Measurements from ENCODE around the gene CDX2.

Gene CDX2

DNA sequence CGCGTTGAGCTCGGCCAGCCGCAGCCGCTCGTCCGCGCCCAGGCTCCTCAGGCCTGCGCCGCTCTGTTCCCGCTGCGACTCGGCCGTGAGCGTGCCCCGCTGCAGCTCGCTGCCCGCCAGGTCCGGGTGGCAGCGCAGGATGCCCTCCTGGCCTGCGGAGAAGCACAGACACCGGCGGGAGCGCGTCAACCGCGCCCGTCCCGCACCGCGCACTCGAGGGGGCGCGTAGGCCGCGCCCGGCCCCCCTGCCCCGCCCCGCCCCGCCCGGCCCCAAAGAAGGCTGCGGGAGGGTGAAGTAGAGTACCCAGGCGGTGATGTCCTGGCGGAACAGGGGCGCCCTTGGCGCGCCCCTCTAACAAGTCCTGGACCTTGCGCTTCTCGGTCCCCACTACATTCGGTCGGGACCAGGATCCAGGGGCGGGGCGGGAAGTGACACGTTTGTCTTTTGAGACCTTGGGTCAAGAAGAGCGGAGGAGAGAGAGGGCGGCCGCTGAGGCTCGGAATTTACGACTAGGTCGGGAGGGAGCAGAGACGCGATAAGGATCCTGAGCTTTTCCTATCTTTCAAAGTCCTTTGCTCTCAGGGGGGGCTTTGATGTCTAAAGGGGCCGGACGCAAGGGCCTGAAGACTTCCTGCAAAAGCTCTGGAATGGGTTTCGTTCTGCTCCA, 9.3 kb upstream of the CDX2 start:
- DNase-seq = no peak

DNA sequence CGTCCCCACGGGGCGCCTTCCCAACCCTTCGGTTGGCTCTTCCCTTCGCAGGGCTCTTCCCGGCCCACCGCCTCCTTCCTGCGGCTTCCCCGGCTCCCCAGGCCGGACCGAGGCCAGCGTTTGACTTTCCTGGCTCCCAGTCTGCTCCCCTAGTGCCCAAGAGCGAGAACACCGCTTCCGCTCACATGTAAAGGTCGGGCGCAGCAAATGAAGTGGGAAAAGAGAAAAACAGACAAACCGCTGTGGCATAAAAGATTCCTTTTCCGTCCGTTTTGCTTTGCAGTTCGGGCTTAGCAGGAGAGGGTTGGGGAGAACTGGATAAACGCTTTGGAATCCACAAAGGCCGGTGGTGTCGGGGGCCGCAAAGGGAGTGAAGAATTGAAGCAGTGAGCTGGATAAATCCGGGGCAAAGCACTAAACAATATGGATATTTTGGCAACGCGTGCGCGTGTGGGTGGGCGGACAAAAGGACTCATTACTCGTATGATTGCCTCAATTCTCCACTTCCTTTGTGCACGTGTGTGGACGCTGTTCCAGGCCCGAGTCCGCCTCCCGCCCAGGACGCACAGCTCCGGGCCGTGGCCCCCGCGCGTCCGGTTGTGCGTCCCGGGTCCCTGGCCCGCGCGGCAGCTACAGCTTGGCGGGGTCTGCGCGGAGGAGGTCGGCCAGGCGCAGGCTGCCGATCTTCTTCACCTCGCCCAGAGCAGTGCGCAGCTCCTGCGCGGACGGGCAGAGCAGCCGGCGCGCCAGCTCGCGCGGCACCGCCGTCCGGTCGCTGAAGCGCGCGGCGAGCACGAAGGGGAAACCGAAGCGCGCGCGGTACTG, 8.6 kb upstream of the CDX2 start:
- no peak for DNase-seq

DNA sequence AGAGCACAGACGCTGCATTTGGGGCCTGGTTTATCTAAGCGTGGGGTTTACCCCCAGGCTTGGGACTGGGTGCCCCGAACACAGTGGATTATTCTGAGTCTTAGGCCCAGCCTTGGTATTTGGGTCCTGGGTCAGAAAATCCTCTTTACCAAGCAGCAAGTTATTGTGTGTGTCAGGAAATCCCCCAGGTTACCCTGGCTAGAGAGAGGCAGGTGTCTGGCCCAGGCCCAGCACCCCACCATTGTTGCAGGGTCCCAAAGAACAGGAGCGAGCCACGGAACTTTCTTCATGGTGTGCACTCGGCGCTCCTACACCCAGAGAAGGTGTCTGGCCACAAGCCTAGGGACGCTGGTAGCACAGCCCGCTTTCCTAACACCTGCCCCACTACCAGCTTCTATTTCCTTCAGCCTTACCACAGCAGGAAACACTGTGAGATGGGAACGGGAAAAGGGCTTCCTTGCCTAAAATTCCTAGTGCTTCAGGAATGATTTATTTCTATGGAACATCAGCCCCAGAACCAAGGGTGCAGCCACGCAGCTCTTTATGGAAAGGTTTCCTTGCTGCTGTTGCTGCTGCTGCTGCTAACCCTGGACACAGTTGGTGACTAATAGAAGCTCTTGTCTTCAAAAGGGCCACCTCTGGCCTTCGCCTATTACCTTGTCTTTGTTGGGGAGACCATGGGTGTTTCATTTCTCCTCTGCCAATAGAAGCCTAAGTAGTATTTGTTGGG, 7.4 kb upstream of the CDX2 start:
- no peak for DNase-seq

DNA sequence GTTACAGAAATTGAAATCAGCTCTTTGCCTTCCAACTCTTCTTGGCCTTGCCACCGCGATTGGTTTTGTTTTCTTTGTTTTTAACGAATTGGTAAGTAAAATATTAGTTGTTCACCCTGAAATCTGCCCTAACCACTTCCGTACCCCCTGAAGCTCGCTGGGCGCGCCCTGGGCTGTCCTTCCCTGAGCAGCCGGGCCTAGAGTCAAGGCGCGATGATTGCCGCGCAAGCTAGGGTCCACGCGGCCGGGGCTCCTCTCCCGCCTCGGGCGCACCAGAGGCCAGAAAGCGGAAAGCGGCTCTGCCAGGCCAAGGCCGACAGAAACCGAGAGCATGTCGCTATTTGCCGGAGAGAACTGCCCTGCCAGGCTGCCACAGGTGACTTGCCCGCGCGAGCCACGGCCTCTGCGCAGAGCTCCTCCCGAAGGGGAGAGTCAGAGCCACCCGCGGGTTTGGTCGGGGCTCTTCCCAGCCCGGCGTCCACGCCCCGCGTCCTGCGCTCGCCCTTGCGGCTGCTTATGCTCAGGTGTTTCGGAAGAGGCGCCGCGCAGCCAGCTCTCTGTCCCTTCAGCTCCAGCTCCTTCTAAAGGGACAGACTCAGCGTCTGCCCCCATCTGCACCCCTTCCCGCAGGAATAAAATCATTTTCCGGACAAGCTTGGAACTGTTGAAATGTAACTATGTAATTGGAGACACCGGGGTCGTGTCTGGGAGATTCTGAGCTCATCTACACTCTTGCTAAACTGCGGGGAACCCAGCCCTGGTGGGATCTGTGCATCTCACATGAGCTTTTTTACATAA, 6.6 kb upstream of the CDX2 start:
- DNase-seq = no peak

DNA sequence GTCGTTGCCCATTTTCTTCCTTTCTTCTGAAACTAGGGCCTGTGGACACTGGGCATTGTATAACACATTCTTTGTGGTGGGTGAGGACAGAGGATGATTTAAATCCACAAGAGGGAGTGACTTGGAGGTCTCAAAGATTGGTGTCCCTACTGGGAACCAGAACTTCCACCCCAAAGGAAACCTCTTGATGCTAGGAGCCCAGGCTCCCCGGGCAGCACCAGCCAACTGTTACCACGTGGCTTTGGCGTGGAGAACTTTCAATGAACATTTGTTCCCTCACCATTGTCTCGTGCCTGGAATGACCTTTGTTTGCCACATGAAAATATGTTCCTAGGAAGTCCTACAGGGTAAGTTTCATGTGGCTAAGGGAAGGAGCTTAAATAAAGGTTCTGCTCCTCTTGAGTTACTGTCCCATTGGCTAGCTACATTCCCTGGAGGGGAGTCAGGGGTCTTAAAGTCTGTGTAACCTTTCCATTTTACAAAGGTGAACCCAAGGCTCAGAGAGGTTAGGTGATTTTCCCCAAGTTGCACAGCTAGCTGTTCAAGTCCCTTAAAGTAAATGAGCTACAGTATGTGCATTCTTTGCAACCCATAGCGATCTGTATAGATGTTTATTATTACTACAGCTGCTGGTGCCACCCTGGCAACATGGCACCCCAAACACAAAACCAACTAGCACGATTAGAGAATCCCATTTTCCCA, 5.0 kb upstream of the CDX2 start:
- DNase-seq = no peak

DNA sequence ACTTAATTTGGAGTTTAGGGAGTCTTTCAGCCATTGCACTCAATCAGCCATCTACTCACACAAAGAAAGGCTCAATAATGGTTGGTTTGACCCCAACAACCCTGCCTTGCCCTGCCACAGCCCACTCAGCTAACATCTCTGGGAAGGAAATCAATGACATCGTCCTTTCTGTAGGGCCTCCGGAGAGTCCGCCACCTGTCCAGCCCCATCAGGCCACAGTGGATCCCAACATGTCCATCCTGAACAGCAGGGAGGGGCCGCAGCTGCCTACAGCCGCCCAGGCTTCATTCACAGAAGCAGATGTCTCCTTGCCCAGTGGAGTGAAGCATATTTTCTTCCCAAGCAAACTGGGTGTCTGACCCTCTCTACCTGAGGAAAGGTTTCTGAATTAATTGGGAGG, 4.2 kb upstream of the CDX2 start:
- DNase-seq = no peak

DNA sequence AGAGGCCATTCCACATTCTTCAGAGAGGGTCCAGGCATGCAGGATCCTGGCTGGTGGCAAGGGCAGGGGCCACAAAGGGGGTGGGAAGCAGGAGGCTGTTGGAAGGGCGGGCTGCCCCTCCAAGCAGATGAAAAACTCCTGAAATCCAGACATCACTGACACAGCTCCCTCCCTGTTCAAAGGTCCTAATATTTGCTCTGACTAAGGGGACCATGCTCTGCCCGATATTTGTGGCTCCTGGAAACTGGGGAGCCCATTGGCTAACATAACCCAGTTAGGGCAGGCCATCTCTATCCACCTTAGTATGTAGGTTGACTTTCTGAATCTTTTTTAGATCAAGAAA, 3.3 kb upstream of the CDX2 start:
- DNase-seq = no peak

DNA sequence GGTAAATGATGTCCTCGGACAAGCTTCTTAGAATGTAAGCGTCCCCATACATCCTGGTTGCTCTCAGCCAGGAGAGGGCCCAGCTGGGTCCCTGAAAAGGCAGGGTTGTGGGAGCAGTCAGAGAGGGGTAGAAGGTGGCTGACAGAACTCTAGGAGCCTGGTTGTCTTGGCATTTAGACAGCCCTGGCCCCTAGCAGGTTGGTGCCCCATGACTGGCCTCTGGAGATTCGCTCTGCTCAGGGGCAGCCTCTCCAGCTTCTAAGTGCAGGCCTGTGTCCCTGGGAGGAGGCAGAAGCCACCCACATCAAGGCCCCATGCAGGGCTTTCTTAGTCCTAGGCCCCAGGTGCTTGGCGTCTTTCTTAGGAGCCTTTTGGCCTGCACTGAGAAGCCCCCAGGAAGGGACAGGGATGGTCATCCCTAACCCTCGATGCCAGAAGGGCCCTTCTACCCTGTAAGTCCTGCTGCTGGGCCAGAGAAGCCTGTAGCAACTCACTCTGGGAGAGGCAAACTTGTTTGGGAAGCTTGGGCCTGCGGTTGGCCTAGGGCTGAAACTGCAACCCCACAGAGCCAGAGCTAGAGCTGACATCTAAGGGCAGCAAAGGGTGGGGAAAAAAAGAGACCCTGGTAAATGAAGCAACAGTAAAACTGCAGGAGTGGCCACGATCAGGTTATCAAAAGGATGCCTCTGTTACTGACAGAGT, 2.8 kb upstream of the CDX2 start:
- DNase-seq = no peak

DNA sequence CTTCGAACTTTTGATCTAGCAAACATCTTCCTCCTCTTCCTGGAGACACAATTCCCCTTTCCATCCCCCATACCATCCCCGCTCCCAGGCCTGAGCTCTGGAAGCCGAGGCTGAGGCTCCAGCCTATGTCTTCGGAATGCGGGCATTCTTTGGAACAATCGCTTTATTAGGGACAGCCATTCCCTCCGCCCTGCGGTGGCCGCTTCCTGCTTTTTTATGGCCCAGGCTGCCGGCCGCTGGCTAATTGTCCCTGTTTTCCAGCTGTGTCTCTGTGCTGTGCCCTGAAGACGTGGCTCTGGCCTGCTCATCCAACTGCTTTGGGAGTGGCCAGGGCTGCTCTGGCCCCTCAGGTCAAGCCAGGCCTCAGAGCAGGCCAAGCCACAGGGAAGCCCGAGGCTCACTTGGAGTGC, 2.1 kb upstream of the CDX2 start:
- no peak for DNase-seq

DNA sequence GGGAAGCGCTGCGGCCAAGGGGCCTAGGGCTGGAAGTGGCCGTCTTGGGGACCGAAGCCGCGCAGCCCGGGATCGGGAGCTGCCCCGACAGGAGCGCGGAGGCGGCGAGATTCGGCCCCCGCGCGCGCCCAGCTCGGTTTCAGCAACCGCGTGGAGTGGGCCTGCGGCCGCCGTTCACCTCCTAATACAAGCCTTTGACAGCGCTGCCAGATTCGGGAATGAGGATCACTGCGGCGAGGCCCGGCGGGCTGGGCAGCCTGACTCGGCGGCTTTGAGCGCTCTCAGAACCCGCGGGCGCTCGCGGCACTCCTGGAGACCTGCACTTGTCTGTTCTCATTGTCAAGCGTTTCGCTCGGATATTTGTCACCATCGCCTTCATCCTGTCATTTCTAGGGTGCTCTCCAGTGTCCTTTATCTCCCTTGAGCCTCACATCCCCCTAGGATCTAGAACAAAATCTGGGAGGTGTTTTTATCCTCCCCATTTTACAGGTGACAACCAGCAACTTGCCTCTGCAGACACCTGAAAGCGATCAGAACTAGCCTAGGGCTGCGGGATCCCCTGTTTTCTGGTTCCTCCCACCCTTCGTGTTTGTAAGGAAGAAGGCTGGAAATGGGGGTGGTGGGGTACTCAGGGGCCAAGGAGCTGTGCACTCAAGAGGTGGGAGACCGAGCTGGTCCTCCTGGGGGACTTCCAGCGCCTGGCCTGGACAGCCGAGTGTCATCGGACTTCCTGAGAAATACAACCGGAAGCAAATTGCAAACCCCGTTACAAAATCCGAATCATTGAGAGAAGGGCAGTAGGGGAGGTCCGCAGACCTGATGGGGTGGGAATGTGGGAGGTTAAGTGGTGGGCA, 1.5 kb upstream of the CDX2 start:
- DNase-seq = no peak

DNA sequence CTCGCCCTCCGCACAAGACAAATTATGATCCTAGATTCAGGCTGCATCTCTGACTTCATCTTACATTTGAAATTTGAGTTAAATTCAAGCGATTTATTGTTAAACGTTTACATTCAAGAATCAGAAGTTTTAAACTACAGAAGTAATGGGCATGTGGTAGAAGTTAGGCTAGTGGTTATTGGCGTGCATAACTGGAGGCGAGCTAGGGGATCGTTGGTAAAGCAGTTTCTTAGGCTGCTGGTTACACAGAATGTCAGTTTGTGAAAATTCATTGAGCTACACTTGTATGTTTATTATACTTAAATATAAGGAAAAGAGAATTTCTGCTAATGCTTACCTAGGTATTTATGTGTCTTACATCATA, 733 bp upstream of the CDX2 start:
- no peak for DNase-seq

DNA sequence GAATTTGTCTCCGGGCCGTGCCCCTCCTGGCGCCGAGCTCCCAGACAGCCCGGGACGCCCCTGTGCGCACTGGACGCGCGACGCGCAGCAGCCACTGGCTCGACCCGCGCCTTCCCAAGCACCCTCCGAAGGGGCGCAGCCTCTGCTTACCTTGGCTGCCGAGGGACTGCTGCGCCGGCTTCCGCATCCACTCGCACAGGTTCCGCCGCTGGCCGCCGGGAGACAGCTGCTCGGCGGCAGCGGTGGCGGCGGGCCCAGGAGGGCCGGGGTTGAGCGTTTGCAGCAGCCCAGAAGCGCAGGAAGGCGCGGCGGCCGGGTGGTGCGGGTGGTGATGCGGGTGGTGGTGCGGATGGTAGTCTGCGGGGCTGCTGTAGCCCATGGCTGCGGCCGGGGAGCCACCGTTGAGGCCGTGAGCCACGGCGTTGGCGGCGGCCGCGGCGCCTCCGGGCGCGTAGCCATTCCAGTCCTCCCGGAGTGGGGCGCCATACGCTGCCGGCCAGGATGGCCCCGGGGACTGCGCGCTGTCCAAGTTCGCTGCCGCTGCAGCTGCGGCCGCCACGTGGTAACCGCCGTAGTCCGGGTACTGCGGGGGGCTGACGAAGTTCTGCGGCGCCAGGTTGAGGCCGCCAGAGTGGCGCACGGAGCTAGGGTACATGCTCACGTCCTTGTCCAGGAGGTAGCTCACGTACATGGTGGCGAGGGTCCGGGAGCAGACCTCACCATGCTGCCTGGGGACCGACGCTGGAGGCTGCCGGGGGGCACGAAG, 616 bp downstream of the CDX2 start:
- DNase-seq = no peak

DNA sequence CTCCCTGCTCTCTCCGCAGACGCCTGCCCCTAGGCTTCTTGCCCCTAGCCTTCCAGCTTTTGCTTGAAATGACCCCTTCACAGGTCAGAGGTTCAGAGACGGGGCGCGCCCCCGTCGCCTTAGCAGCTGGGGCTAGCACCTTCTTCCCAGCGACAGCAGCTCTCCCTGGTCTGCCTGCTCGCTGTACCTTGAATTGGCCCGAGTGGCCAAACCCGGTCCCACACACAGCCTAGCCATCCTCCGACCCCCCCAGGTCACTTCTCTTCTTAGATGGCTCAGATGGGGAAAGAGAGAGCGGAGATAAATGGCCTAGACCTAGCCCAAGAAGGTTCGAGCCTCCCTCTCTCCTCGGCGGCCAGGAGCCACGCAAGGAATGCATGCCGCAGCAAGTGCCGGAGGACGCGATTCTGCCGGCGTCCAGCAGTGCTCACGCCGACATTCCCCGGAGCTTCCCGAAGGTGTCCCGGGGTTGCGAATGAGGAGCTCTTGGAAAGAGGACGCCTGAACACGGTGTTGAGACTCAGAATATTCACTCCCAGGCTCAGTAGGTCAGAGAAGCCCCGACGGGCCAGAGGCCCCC, 1.3 kb downstream of the CDX2 start:
- no peak for DNase-seq

DNA sequence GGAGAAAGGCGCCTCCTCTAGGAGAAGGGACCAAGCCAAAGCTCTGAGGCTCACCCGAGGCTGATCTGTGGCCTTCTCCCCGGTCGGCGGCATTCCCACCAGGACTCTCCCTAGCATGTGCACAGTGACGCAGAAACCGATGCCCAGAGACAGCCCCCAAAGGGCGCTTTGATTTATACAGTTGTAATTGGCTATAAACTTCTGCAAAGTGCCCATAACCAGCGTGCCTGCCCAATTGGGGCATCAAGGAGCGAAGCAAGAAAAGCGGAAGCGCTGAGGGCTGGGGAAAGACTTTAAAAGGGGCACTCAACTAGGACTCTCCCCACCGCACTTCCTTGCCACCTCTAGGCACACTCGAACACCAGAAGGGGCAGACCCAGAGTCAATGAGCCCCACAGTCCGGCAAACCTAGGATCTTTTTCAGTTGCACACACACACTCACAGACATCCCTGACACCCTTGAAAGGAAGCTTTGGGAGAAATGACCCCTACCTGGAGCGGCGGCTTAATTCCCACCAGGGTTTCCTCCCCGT, 1.8 kb downstream of the CDX2 start:
- no peak for DNase-seq

DNA sequence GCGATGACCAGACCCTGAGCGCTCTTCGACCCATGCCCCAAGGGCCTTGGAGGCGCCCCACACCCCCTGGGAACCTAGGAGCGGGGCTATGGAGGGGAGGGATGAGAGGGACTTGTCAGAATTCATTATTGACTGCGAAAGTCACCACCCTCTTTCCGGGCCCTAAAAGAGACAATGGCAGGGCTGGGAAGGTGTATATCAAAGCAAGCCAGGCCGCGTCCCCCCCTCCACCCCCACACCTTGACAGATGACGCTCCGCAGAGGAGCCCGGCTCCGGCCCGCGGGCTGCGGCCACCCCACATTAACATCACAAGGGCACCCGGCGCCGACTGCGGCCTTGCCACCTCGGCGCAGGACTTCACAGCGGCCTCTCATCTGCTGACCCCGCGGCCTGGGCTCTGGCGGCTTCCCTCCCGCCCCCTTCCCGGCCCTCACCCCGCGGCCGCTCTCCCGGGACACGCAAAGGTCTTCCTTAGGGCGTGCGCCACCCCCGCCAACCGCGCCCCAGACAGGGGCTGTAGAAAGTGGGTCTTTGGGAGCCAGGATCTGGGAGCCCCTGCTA, 2.4 kb downstream of the CDX2 start:
- DNase-seq = no peak

DNA sequence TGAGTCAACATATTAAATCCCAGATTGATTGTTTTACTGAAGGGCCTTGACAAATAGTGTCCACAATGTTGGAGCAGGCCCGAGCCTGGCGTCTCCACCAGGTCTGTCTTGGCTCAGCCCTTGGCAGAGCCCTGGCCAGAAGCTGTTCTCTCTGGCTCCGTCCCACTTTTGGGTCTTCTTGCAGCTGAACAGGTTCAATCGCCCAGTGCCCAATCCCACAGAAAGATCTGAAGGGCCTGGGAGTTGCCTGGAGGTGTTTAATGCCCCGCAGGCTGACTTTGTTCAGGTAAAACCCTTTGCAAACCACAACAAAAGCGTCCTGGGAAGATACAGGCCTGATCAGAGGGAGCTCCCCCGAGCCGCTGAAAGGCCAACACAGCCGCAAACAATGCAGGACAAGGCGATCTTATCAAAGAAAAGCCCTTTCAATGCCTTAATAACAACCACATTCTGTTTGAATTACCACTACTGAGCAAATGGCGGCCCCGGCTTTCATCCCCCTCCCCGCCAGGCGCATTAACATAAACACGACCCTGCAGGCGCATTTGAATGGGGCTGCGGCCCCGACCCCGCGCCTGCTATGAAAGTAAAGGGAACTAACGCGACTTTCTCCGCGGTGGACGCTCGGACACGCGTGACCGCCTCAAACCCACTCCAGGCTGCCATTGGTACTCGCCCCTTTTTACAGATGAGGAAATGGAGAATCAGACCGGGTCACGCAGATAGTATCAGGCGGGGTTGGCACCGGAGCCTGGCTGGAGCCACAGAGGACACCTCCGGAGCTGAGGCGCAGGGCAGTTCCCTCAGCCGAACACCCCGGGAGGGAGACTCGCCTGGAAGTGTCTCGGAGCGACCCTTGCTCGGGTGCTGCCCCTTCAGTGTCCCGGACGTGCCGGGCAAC, 3.1 kb downstream of the CDX2 start:
- DNase-seq = no peak

DNA sequence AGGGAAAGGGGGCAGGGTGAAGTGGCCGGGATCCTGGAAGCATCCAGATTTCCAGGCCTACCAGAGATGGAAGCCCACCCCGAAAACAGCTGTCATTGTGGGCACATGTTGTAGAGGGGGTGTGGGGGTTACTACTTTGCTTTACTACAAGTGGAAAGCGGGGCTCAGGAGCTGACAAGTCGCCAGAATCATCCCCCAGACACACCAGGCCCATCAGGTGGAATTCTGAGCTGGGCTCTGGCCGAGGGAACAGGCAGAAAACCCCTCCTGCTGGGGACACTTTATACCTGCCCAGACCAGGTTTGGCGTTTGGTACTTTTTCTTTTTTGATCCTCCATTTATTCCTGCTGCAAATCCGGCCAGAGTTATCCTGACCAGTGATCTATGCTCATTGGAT, 3.8 kb downstream of the CDX2 start:
- no peak for DNase-seq

DNA sequence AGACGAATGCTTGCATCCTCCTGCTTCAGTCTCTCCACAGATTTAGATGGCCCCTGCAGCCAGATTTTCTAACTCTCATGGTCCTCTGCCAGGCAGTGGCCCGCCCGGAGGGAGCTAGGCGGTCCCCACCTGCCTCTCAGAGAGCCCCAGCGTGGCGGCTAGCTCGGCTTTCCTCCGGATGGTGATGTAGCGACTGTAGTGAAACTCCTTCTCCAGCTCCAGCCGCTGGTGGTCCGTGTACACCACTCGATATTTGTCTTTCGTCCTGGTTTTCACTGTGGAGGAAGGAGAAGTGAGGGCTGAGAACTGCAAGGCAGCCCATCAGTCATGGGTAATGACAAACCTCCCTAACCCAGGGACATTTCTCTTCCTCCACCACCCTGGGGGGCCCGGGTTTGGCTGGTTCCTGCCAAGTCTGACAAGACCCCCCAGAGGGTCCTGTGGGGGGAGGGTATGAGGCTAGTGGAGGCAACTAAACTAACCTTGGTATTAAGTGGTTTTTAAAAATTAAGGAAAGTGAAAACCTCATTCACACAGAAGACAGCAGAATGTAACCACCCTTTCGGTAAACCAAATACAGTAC, 4.3 kb downstream of the CDX2 start:
- no peak for DNase-seq
